ENCODE data around the gene ISG20.

- no peak for TF ChIP-seq CTCF (IDR thresholded peaks at IDR 0.05)
- TF ChIP-seq EP300 (IDR thresholded peaks at IDR 0.05) = no peak
- no peak for TF ChIP-seq POLR2AphosphoS5 (IDR thresholded peaks at IDR 0.05)
These were observed 66.3 kb downstream of the ISG20 start for GRCh38 chr15:88704791-88705768.
